HepG2 (cell line): ENCODE measurements around the gene PLA2G4F. TPM values are rescaled to one million over a fixed set of nuclear protein-coding genes. Genes with fewer than 3 reads are reported as not detected.

Source experiments
- ATAC-seq: fragments of 200-7000 bp; cut with Tn5 transposase; 3 replicates; pipeline ENCODE4 v1.9.1; 2020; ENCODE audit warnings: mild to moderate bottlenecking, moderate library complexity
- BruUV-seq: library from RNA; stranded (reverse); fragments of 400-500 nt; replicated peaks from 2 replicates; lab custom pipeline; 2021; lab: Mats Ljungman, UMichigan
- CTCF ChIA-PET: fragments of 300-600 bp; formaldehyde crosslinking; extraction: SDS; loops from one replicate; lab custom pipeline; 2021; ENCODE audit warnings: low total read pairs, inconsistent platforms, low intra/inter-chr PET ratio; lab: Yijun Ruan, JAX
- POLR2A ChIA-PET: fragments of 350-600 bp; sonication (Branson Sonifier 250); formaldehyde crosslinking; loops from one replicate; lab custom pipeline; 2020; ENCODE audit warnings: antibody characterized with exemption, inconsistent platforms; lab: Yijun Ruan, JAX
- DNase-seq: peaks from one replicate; pipeline ENCODE4 v3.0.0-alpha.2; 2015; ENCODE audit warnings: low spot score
- FAIRE-seq: peaks from 3 replicates; lab custom pipeline; 2011; peaks lifted over from hg19 to GRCh38; lab: Jason Lieb, UNC
- H2AFZ ChIP-seq: one replicate; pipeline ENCODE4 v1.6.1; 2011; ENCODE audit warnings: low read length, inconsistent platforms
- H3K27ac ChIP-seq: fragments of 300-600 bp; 3 replicates; pipeline ENCODE4 v1.8.0; 2011; ENCODE audit warnings: mixed run types, mild to moderate bottlenecking, mixed read lengths, low read length, inconsistent platforms; ENCODE audit not compliant: insufficient read depth; ENCODE audit errors: extremely low read length
- H3K27me3 ChIP-seq, 2 experiments: fragments of 200-600 bp in 1 of 2; 2 replicates in 1 of 2; 3 replicates in 1 of 2; pipeline versions ENCODE4 v1.6.0 to v1.8.0; 2011; ENCODE audit warnings: low read length in 2 of 2, mild to moderate bottlenecking in 2 of 2, moderate library complexity in 2 of 2, inconsistent platforms in 1 of 2; ENCODE audit not compliant: insufficient read depth in 2 of 2, control insufficient read depth in 1 of 2
- H3K36me3 ChIP-seq, 2 experiments: fragments of 200-600 bp in 1 of 2; replicated peaks in 1 of 2; 2 replicates in 1 of 2; 3 replicates in 1 of 2; pipeline versions ENCODE4 v1.5.1 to v1.8.0; 2011; ENCODE audit warnings: low read length in 2 of 2, inconsistent platforms in 1 of 2; ENCODE audit not compliant: insufficient read depth in 2 of 2, control insufficient read depth in 1 of 2
- H3K4me1 ChIP-seq: 2 replicates; pipeline ENCODE4 v1.5.1; 2012; ENCODE audit warnings: low read length, inconsistent platforms; ENCODE audit not compliant: insufficient read depth
- H3K4me2 ChIP-seq: 2 replicates; pipeline ENCODE4 v1.6.0; 2011; ENCODE audit warnings: low read depth, low read length, inconsistent platforms
- H3K4me3 ChIP-seq, 3 experiments: fragments of 200-600 bp in 1 of 3; sonication (generic), shearing (Covaris generic) in 1 of 3; replicated peaks in 1 of 3; 2 replicates each; pipeline ENCODE4 v1.5.1; 2011 to 2016; ENCODE audit warnings: low read length in 3 of 3, inconsistent platforms in 2 of 3, low read depth in 2 of 3, mild to moderate bottlenecking in 2 of 3, control low read depth in 1 of 3, mixed read lengths in 1 of 3; ENCODE audit not compliant: insufficient read depth in 1 of 3
- H3K79me2 ChIP-seq: one replicate; pipeline ENCODE4 v1.6.1; 2011; ENCODE audit warnings: low read length, inconsistent platforms; ENCODE audit not compliant: insufficient read depth
- H3K9ac ChIP-seq: 2 replicates; pipeline ENCODE4 v1.6.0; 2011; ENCODE audit warnings: mild to moderate bottlenecking, low read depth, low read length, inconsistent platforms; ENCODE audit not compliant: insufficient read depth
- H3K9me3 ChIP-seq: 2 replicates; pipeline ENCODE4 v1.5.1; 2012; ENCODE audit warnings: mild to moderate bottlenecking, low read length
- H4K20me1 ChIP-seq: 2 replicates; pipeline ENCODE4 v1.6.0; 2011; ENCODE audit warnings: inconsistent platforms, mild to moderate bottlenecking, low read length, moderate library complexity; ENCODE audit not compliant: insufficient read depth
- ARNT2 ChIP-seq: sonication (generic); formaldehyde crosslinking; IDR thresholded peaks from 2 replicates; pipeline ENCODE4 v1.8.0; 2022; ENCODE audit warnings: mild to moderate bottlenecking, low read depth, missing genetic modification reagents, moderate library complexity
- BCLAF1 ChIP-seq: fragments of 450-650 bp; IDR thresholded peaks from 2 replicates; pipeline ENCODE4 v1.6.1; 2017; ENCODE audit warnings: mild to moderate bottlenecking
- HNRNPL ChIP-seq: fragments of 200-400 bp; formaldehyde crosslinking; IDR thresholded peaks from 2 replicates; pipeline ENCODE4 v1.6.1; 2017; ENCODE audit warnings: mild to moderate bottlenecking, low read depth, low read length
- IKZF4 ChIP-seq: sonication (generic); formaldehyde crosslinking; IDR thresholded peaks from 2 replicates; pipeline ENCODE4 v1.5.1; 2020; ENCODE audit warnings: borderline replicate concordance, mild to moderate bottlenecking, low read depth, missing genetic modification reagents; ENCODE audit errors: not compliant biosample characterization
- KDM6A ChIP-seq: IDR thresholded peaks from 2 replicates; pipeline ENCODE4 v1.6.1; 2016; ENCODE audit warnings: low read depth
- KLF15 ChIP-seq: sonication (generic); formaldehyde crosslinking; IDR thresholded peaks from 2 replicates; pipeline ENCODE4 v1.8.1; 2023; ENCODE audit warnings: borderline replicate concordance, mild to moderate bottlenecking, inconsistent platforms, missing genetic modification reagents, mixed read lengths
- NFATC3 ChIP-seq: sonication (generic); formaldehyde crosslinking; IDR thresholded peaks from 2 replicates; pipeline ENCODE4 v1.5.1; 2020; ENCODE audit warnings: mild to moderate bottlenecking, missing genetic modification reagents
- NR0B2 ChIP-seq: sonication (generic); formaldehyde crosslinking; IDR thresholded peaks from 2 replicates; pipeline ENCODE4 v1.4.0; 2020; ENCODE audit warnings: mild to moderate bottlenecking, missing genetic modification reagents
- PHF20 ChIP-seq: sonication (generic); formaldehyde crosslinking; IDR thresholded peaks from 2 replicates; pipeline ENCODE4 v1.5.0; 2020; ENCODE audit warnings: mild to moderate bottlenecking, missing genetic modification reagents
- PITX1 ChIP-seq: sonication (generic); formaldehyde crosslinking; IDR thresholded peaks from 2 replicates; pipeline ENCODE4 v1.5.1; 2020; ENCODE audit warnings: mild to moderate bottlenecking, missing genetic modification reagents
- SOX5 ChIP-seq: IDR thresholded peaks from 2 replicates; pipeline ENCODE4 v1.6.1; 2016; ENCODE audit warnings: borderline replicate concordance
- ZBTB26 ChIP-seq: IDR thresholded peaks from 2 replicates; pipeline ENCODE4 v1.6.1; 2016; ENCODE audit warnings: missing compliant biosample characterization, missing genetic modification reagents, borderline replicate concordance
- ZBTB33 ChIP-seq: sonication (generic); formaldehyde crosslinking; IDR thresholded peaks from 2 replicates; pipeline ENCODE4 v1.4.0; 2020; ENCODE audit warnings: missing genetic modification reagents
- ZBTB34 ChIP-seq: sonication (generic); formaldehyde crosslinking; IDR thresholded peaks from 2 replicates; pipeline ENCODE4 v1.8.0; 2022; ENCODE audit warnings: mild to moderate bottlenecking, missing genetic modification reagents
- ZNF143 ChIP-seq: sonication (generic); formaldehyde crosslinking; IDR thresholded peaks from 2 replicates; pipeline ENCODE4 v1.4.0; 2020; ENCODE audit warnings: missing genetic modification reagents
- ZNF598 ChIP-seq: sonication (generic); formaldehyde crosslinking; IDR thresholded peaks from 2 replicates; pipeline ENCODE4 v1.5.1; 2020; ENCODE audit warnings: mild to moderate bottlenecking, missing genetic modification reagents, borderline replicate concordance
- WGBS: methylation state at CpG from one replicate; pipeline ENCODE4 v1.1.6; 2017; ENCODE audit warnings: low lambda C conversion rate; 5-methylcytosine and 5-hydroxymethylcytosine counted together
- in situ Hi-C: cut with HindIII; loops from 2 replicates; pipeline ENCODE4 v1.10.0; 2017; ENCODE audit warnings: low pct_unique_long_range_greater_than_20kb; ENCODE audit not compliant: extremely low pct_ligation_motif_present
- intact Hi-C: fragments of 100-400 bp; cut with micrococcal nuclease; formaldehyde crosslinking; loops from one replicate; pipeline ENCODE4 v1.10.0; 2022; ENCODE audit not compliant: unreplicated experiment
- polyA plus RNA-seq, 8 experiments: library from polyadenylated mRNA; depleted of rRNA in 3 of 8; stranded (reverse) in 7 of 8; unstranded in 1 of 8; fragments of >200 nt; fragmentation: Illumina TruSeq in 4 of 8; extraction: Trizol in 4 of 8; gene quantifications; 2 replicates each; pipeline versions ENCODE4 v1.2.1 to v1.2.3, GENCODE V29; 2011 to 2016; ENCODE audit warnings: low read depth in 4 of 8, missing spikeins in 1 of 8, mixed read lengths in 1 of 8; ENCODE audit not compliant: insufficient read depth in 1 of 8
- total RNA-seq, 5 experiments: library from RNA; depleted of rRNA; stranded (reverse); fragments of >200 nt; fragmentation: Illumina TruSeq; extraction: Trizol; gene quantifications; 2 replicates each; pipeline ENCODE4 v1.2.3, GENCODE V29; 2016; ENCODE audit warnings: low read depth in 1 of 5

Gene PLA2G4F
- total and polyA plus RNA-seq, 2 of the 13 experiments (the other 11 are each of a cell fraction or from before 2014, with no cell fraction given): 0.07 TPM; not detected in 1

- TF ChIP-seq ZBTB33 (no peak), KDM6A (CRISPR knock-in tag) (no peak), ZNF598 (CRISPR knock-in tag) (no peak), IKZF4 (CRISPR knock-in tag) (no peak), HNRNPL (no peak), NFATC3 (CRISPR knock-in tag) (no peak), ZBTB26 (CRISPR knock-in tag) (no peak)
These were observed 46.1 kb downstream of the PLA2G4F start (continued) for GRCh38 chr15:42110367-42110766.

GRCh38 chr15:42108806-42109205 is 47.6 kb downstream of the PLA2G4F start:
- H3K9me3 ChIP-seq: no peaks in the 10 kb centered on the region
- ChIA-PET POLR2A (no interaction called here), CTCF (no interaction called here)
- H3K4me2 ChIP-seq: no peak overlapping the region
- no peak overlapping the region for H3K4me3 ChIP-seq
- no peak overlapping the region for H3K9ac ChIP-seq
- in situ Hi-C loops: no loop called here
- BruUV-seq: no TSS peak
- no peak overlapping the region for H3K27ac ChIP-seq
- no peaks in the 10 kb centered on the region for H4K20me1 ChIP-seq
- ATAC-seq (no peak), FAIRE-seq (no peak), DNase-seq (no peak)
- no peaks in the 10 kb centered on the region for H3K36me3 ChIP-seq
- intact Hi-C loops: no loop called here
- H3K27me3 ChIP-seq: peaks cover 0 to 10% of the 10 kb centered on the region in 2 experiments; a peak in 3 of 5 replicates
- 49% methylated on average over 3 of the region's 3 CpGs for WGBS
- peaks cover 28% of the 10 kb centered on the region for H3K4me1 ChIP-seq
- no peak overlapping the region for H2AFZ ChIP-seq
- no peaks in the 10 kb centered on the region for H3K79me2 ChIP-seq
- TF ChIP-seq BCLAF1 (no peak), SOX5 (no peak), NR0B2 (CRISPR knock-in tag) (no peak), ARNT2 (no peak), PHF20 (CRISPR knock-in tag) (no peak), ZNF143 (CRISPR knock-in tag) (no peak), KLF15 (no peak), ZBTB34 (CRISPR knock-in tag) (no peak), PITX1 (no peak)
